Measurements from ENCODE around the gene CRKL.
"Not testable (repeated sequence)": the region's sequence is repeated elsewhere in the genome, so short reads cannot be mapped to it uniquely, and the experiment has no call there.

CRKL gene

DNA sequence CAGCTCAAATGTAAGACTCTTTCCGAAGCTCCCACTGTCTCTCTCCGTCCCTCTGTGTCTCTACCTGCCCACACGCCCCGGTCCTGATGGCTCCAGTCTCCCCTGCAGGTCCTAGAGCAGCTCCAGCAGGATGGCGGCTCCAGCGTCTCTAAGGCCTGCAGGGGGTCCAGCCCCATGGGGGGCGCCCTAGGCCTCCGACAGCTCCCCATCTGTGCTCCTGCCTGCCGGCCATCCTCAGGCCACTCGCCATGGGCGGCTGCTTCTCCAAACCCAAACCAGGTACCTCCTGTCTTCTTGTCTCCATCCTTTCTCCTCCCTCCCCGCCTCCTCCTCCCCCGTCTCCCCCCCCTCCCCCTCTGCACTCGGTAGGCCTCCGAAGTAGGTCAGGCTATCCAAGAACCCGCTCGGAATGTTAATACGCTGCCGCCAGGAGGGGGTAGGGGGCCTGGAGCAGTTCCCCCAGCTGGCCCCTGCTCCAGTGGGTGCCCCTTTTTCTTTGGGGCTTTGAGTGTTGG, 50.5 kb downstream of the CRKL start:
- no peak for DNase-seq

- DNase-seq: no peak
Measured at GRCh38 chr22:20968281-20968977, 51.2 kb downstream of the CRKL start.

DNA sequence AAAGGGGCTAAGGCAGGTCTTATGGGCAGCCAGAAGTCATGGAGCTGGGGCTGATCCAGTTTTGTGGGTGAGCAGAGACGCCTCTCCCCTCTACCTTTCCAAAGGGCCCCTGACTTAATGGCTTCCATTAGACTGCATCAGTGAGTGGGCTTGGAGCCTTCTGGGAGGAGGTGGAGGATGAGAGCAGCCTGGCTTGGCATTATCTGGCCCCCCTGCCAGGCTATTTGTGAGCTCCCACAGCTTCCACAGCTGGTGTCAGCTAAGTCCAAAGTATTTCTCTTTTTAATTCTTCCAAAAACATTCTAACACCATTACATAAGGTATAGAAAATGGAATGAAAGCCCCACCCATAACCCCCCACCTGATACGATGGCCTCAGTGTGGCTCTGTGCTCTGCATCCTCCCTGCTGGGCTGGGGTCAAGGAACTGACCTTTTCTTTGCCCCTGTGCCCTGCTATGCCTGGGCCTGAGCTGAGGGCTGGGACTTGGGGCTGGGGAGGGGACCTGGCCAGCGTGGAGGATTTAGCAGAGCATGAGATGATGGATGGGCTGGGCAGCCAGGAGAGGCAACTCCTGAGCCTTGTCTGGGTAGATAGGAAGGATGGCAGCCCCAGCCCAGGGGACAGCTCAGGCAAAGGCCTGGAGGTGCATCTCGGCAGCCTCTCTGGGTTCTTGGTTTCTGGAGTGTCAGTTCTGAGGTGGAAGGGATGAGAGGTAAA, 53.9 kb downstream of the CRKL start:
- DNase-seq: no peak

DNA sequence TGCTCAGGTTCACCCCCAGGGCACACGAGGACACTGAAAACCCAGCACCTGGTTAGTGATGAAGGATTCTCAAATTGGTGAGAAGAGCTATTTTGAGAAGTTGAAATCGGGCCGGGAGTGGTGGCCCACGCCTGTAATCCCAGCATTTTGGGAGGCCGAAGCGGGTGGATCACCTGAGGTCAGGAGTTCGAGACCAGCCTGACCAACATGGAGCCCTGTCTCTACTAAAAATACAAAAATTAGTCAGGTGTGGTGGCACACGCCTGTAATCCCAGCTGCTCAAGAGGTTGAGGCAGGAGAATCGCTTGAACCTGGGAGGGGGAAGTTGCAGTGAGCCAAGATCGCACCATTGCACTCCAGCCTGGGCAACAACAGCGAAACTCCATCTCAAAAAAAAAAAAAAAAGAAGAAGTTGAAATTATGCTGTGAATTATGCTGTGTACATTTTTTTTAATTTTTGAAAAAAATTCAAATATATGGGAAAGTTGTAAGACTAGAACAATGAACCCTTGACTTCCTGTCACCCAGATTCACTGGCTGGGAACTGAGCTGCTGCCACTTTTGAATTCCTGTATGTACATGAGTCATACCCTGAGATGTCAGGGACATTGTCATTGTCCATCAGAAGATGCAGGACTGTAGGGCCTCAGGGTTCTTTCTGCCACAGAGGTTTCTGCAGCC, 54.9 kb downstream of the CRKL start:
- not testable (repeated sequence) for DNase-seq

DNA sequence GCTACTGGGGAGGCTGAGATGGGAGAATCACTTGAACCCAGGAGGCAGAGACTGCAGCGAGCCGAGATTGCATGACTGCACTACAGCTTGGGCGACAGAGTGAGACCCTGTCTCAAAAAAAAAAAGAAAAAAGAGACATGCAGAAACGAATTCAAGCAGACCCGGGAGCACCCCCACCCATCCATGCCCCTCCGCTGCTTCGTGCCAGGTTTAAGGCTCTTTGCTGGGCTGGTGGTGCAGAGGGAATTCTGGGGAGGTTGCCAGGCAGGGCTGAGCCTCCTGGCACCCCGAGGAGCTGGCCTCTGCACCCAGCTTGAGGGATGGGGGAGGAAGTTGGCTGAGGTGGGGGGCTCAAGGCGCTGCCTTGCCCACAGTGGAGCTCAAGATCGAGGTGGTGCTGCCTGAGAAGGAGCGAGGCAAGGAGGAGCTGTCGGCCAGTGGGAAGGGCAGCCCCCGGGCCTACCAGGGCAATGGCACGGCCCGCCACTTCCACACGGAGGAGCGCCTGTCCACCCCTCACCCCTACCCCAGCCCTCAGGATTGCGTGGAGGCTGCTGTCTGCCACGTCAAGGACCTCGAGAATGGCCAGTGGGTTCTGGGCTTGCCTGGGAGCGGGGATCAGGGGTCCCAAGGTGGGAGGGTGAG, 55.8 kb downstream of the CRKL start:
- no peak for DNase-seq

GRCh38 chr22:20973634-20974286, 56.6 kb downstream of the CRKL start:
- no peak for DNase-seq

- DNase-seq: no peak
Measured at GRCh38 chr22:20974336-20974955, 57.2 kb downstream of the CRKL start.

GRCh38 chr22:20975541-20976290, 58.5 kb downstream of the CRKL start:
- no peak for DNase-seq

- DNase-seq: no peak
Measured at GRCh38 chr22:20976291-20976877, 59.2 kb downstream of the CRKL start.

GRCh38 chr22:20977019-20977418, 59.8 kb downstream of the CRKL start:
- no peak for DNase-seq

DNA sequence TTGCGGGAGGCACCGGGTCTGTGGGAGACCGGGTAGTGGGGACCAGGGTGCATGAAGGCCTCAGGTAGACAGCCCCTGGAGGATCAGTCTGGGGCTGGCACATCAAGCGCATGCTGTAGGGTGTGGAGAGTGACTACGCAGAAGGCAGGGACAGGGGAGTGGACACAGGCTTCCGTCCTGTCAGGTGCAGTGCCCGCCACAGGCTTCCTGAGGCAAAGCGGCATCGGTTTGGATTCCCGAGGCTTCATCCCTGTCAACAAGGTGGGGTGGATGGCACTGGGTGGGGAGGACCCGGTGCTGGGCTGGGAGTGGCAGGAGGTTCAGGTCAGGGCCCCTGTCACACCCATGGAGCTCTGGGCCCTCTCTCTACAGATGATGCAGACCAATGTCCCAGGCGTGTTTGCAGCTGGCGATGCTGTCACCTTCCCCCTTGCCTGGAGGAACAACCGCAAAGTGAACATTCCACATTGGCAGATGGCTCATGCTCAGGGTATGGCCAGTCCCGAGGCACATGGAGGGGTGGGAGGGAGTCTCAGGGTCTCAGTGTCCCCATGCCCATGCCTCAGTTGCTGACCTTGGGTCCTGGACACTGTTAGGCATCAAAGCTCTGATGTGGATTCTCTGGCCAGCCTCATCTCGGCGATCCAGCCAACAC, 60.4 kb downstream of the CRKL start:
- DNase-seq: no peak

- no peak for DNase-seq
Measured at GRCh38 chr22:20978419-20978818, 61.2 kb downstream of the CRKL start.

GRCh38 chr22:20979243-20979809, 62.1 kb downstream of the CRKL start:
- DNase-seq: no peak

- no peak for DNase-seq
Measured at GRCh38 chr22:20979940-20980453, 62.8 kb downstream of the CRKL start.

DNA sequence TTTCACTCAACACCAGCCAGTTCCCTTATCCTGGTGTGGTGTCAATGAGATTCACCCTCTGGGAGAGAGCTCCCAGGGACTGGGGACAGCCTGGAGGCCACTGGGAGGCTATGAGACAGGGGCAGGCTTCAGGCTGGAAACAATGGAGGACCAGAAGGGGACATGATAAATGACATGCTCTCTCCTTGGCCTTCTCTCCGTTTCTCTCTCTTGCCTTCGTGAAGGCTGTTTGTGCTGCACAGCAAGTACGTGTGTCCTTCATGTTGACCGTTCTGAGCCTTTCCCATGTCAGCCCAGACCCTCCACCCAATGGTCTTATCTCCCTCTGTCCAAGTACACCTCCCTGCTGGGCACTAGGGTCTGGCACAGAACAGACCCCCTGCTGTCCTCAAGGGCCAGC, 63.3 kb downstream of the CRKL start:
- no peak for DNase-seq

DNA sequence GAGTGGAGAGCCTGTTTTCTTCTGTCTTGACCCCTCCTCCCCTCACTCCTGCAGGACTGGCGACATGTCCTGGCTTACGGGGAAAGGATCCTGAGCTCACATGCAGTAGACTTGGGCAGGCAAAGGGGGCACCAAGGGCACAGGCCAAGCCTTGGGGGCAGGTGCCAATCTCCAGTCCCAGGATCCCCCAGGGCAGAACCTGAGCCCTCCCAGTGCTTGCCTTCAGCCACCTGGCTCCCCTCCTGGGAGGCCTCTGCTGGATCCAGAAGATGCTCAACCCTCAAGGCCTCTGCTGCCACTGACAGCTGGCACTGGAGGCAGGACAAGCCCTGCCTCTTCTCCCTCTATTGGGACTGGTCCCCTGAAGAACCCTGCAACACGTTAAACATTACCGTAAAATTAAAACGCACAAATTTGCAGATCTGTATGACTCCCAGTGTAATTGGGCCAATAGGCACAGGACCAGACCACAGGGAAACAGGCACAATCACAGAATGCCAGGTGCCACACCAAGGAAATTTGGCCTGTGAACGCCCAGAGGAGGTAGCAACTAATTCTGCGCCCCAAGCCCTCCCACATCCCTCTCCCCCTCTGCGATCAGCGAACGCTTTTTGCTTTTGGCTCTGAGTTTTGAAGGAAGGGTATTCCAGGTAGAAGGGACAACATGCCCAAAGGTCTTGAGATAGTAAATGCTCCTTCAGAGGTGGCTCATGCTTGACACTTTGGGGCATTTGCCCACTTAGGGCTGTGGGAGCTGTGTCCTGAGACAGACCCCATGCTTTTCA, 63.9 kb downstream of the CRKL start:
- no peak for DNase-seq

DNA sequence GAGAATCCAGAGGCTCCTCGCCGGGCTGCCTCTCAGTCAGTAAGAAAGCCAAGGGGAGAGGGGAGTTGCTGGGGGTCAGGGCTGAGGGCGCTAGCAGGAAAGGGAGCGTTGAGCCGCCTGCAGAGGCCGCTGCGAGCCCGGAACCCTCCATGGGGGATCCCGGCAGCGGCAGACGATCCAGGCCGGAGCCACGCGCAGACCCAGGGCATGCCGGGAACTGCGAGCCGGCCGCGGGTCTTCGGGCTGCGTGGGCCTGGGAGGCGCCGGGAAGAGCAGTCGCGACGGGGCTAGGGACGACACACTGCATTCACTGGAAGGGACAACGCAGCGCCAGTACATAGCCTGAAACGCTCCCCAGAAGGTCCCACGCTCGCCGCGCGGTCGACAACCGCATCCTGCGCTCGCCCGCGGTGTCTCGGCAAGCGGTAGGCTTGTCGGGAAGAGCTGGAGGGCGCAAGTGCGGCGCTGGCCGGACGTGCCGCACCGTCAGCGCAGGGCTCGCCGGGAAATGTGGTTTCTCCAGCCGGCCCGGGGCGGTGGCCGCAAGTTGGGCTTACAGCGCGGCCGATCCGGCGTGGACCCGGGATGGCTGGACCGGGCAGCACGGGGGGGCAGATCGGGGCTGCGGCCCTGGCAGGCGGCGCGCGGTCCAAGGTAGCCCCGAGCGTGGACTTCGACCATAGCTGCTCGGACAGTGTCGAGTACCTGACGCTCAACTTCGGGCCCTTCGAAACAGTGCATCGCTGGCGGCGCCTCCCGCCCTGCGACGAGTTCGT, 64.8 kb downstream of the CRKL start, which contains the start of gene LZTR1:
LZTR1 (plus strand) TSS at position 511 of the 776 bp plus-strand sequence; CDS start at position 586, 75 bp downstream.
- peak; percentile 50 to 66 for DNase-seq

DNA sequence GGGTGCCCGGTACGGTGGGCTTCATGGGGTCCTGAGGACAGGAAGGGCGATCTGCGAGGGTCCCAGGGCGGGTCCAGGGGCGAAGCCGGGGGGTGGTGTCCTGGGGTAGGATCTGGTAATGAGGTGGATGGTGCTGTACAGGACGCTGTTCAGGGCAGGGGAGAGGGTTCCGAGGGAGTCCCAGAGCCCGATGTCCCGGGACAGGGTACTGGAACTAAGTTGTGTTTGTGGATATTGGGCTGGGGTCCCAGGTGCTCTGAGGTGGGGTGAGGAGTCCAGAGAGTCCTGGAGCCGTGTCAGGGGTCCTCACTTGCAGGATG, 65.3 kb downstream of the CRKL start:
- DNase-seq: no peak

Measured in SHP77 (cell line).